Liver (tissue), 9 donors: ENCODE data around the gene SOWAHA. TPM values are rescaled to one million over a fixed set of nuclear protein-coding genes. Genes with fewer than 3 reads are reported as not detected.
A peak's percentile ranks its signal among the peaks of the same experiment; 100 is the strongest.

Experiments
- DNase-seq: peaks from one replicate; pipeline ENCODE4 v3.0.0-alpha.2; 2017; ENCODE audit warnings: low spot score
- H3K27ac ChIP-seq, 2 donors: one replicate each; pipeline ENCODE4 v1.7.0; 2013; ENCODE audit warnings: inconsistent platforms in 2 of 2, low read length in 2 of 2, control low read depth in 1 of 2, low read depth in 1 of 2, mild to moderate bottlenecking in 1 of 2
- H3K27me3 ChIP-seq, 4 donors: one replicate each; pipeline versions ENCODE4 v1.6.1 to v1.7.0; 2013; ENCODE audit warnings: low read length in 3 of 4, inconsistent platforms in 1 of 4, mild to moderate bottlenecking in 1 of 4, moderate library complexity in 1 of 4; ENCODE audit not compliant: control insufficient read depth in 4 of 4, insufficient read depth in 4 of 4
- H3K36me3 ChIP-seq, 4 donors: one replicate each; pipeline versions ENCODE4 v1.6.1 to v1.7.0; 2013; ENCODE audit warnings: low read length in 3 of 4, mild to moderate bottlenecking in 3 of 4, low read depth in 1 of 4, moderate library complexity in 1 of 4; ENCODE audit not compliant: control insufficient read depth in 4 of 4, insufficient read depth in 3 of 4
- H3K4me1 ChIP-seq, 4 donors: one replicate each; pipeline versions ENCODE4 v1.6.1 to v1.7.0; 2013; ENCODE audit warnings: low read length in 3 of 4, mild to moderate bottlenecking in 3 of 4, moderate library complexity in 1 of 4; ENCODE audit not compliant: control insufficient read depth in 4 of 4, insufficient read depth in 4 of 4
- H3K4me3 ChIP-seq, 3 donors: one replicate each; pipeline versions ENCODE4 v1.6.1 to v1.7.0; 2013; ENCODE audit warnings: low read length in 3 of 3, control low read depth in 1 of 3, low read depth in 1 of 3, mild to moderate bottlenecking in 1 of 3
- H3K9ac ChIP-seq, 2 donors: one replicate each; pipeline ENCODE4 v1.7.0; 2013; ENCODE audit warnings: low read length in 2 of 2, mild to moderate bottlenecking in 2 of 2, moderate library complexity in 2 of 2, control low read depth in 1 of 2, low read depth in 1 of 2
- H3K9me3 ChIP-seq, 4 donors: one replicate each; pipeline versions ENCODE4 v1.6.1 to v1.7.0; 2013; ENCODE audit warnings: low read length in 3 of 4; ENCODE audit not compliant: control insufficient read depth in 4 of 4
- CTCF ChIP-seq: fragments of 150-350 bp; IDR thresholded peaks from 2 replicates; pipeline ENCODE4 v1.5.1; 2017; ENCODE audit warnings: improper control_type of control experiment, low read depth, low read length; ENCODE audit not compliant: missing input control
- FOXA1 ChIP-seq: IDR thresholded peaks from 2 replicates; pipeline ENCODE4 v1.6.1; 2016; ENCODE audit warnings: antibody characterized with exemption
- FOXA2 ChIP-seq: IDR thresholded peaks from 2 replicates; pipeline ENCODE4 v1.6.1; 2016; ENCODE audit warnings: antibody characterized with exemption
- HNF4A ChIP-seq, 2 donors: conservative IDR thresholded peaks; 2 replicates each; pipeline ENCODE4 v1.6.1; 2016; ENCODE audit warnings: antibody characterized with exemption in 2 of 2, mild to moderate bottlenecking in 2 of 2
- HNF4G ChIP-seq: IDR thresholded peaks from 2 replicates; pipeline ENCODE4 v1.6.1; 2016; ENCODE audit warnings: antibody characterized with exemption
- MAX ChIP-seq: IDR thresholded peaks from 2 replicates; pipeline ENCODE4 v1.6.1; 2016; ENCODE audit warnings: antibody characterized with exemption
- RAD21 ChIP-seq, 2 donors: IDR thresholded peaks; 2 replicates each; pipeline ENCODE4 v1.6.1; 2016; ENCODE audit warnings: antibody characterized with exemption in 2 of 2, mild to moderate bottlenecking in 2 of 2
- RXRA ChIP-seq, 2 donors: IDR thresholded peaks; 2 replicates each; pipeline ENCODE4 v1.6.1; 2017 to 2018; ENCODE audit warnings: antibody characterized with exemption in 2 of 2, mild to moderate bottlenecking in 1 of 2
- SP1 ChIP-seq: IDR thresholded peaks from 2 replicates; pipeline ENCODE4 v1.6.1; 2018; ENCODE audit warnings: antibody characterized with exemption, mild to moderate bottlenecking
- TAF1 ChIP-seq: conservative IDR thresholded peaks from 2 replicates; pipeline ENCODE4 v1.6.1; 2016; ENCODE audit warnings: antibody characterized with exemption, mild to moderate bottlenecking
- YY1 ChIP-seq: IDR thresholded peaks from 2 replicates; pipeline ENCODE4 v1.6.1; 2016; ENCODE audit warnings: antibody characterized with exemption, mild to moderate bottlenecking
- WGBS: extraction: QIAGEN DNeasy Blood & Tissue Kit; methylation state at CpG from one replicate; pipeline ENCODE4 v1.1.7; 2013; 5-methylcytosine and 5-hydroxymethylcytosine counted together
- polyA plus RNA-seq, 2 donors: library from polyadenylated mRNA; stranded (reverse) in 1 of 2; unstranded in 1 of 2; fragments of 200-250 nt in 1 of 2; fragments of >200 nt in 1 of 2; fragmentation: Nextera tagmentation in 1 of 2; extraction: Ambion mirVana in 1 of 2; gene quantifications; one replicate each; pipeline versions ENCODE4 v1.2.1 to v1.2.3, GENCODE V29; 2013 to 2015
- total RNA-seq, 2 donors: library from RNA; depleted of rRNA; stranded (reverse); fragments of >200 nt; gene quantifications; one replicate each; pipeline ENCODE4 v1.2.3, GENCODE V29; 2014
- TF ChIP-seq, protein P1 (sequence below): IDR thresholded peaks from 2 replicates; pipeline ENCODE4 v1.6.1; 2016; ENCODE audit warnings: antibody characterized with exemption
- TF ChIP-seq, protein P2 (sequence below): IDR thresholded peaks from 2 replicates; pipeline ENCODE4 v1.6.1; 2016; ENCODE audit warnings: antibody characterized with exemption, mild to moderate bottlenecking
- TF ChIP-seq, protein P3 (sequence below): IDR thresholded peaks from 2 replicates; pipeline ENCODE4 v1.6.1; 2016; ENCODE audit warnings: antibody characterized with exemption
- donor health status: healthy.
- donor health status: healthy.
- donor health status: healthy.
- donor health status: healthy.
- donor health status: healthy.

Gene SOWAHA
- total and polyA plus RNA-seq, 4 donors: 1.3 to 2.2 (median 1.8) TPM

DNA sequence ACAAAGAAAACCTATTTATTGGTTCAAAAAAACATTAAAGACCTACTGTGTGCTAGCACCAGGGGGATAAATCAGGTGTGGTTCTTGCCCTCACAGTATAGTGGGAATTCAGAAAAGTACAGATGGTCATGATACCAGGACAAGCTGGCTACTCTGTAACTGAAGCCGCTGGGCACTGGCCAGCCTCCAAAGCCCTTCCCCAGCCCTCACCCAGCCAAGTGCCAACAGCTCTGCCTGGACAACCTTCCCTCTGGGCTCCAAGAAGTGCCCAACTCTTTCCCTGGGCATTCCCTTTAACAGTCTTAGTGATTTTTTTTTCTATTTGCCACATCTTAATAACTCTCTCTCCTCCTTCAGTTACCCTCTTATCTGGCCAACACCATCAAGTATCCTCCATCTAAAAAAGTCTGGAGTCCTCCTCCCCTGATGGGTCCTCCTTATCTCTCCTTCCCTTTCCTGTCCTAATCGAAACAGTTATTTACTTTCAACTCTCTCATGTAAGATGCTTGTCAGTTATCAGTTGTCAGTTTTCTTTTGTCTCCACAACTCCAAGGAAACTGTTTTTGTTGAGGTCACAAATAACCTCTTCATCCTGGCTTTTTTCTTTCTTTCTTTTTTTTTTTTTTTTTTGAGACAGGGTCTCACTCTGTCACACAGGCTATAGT, 22.8 kb upstream of the SOWAHA start:
- DNase-seq: no peak
- Histone ChIP-seq H3K27ac (no peak overlapping the region), H3K4me1 (peaks cover 0 to 26% (median 19%) of the 10 kb centered on the region in 4 donors), H3K36me3 (no peaks in the 10 kb centered on the region), H3K4me3 (no peak overlapping the region), H3K27me3 (no peaks in the 10 kb centered on the region), H3K9ac (no peak overlapping the region), H3K9me3 (no peaks in the 10 kb centered on the region)
- 32% methylated on average over 2 of the region's 2 CpGs for WGBS
- TF ChIP-seq RAD21 (IDR thresholded peaks at IDR 0.05) (peak in 1 of 2 donors; percentile 41), YY1 (no peak), HNF4A (conservative IDR thresholded peaks at IDR 0.05) (peak in 1 of 2 donors; percentile 17)

DNA sequence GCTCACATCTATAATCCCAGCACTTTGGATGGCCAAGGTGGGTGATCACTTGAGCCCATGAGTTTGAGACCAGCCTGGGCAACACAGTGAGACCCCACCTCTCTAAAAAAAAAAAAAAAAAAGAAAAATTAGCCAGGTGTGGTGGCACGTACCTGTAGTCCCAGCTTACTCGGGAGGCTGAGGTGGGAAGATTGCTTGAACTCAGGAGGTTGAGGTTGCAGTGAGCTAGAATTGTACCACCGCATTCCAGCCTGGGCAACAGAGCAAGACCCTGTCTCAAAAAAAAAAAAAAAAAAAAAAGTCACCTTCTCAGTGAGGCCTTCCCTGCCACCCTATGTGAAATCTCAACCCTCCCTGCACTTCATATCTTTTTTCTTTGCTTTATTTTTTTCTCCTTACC, 22.1 kb upstream of the SOWAHA start:
- over 99% methylated on average over 3 of the region's 3 CpGs for WGBS
- Histone ChIP-seq H3K27me3 (no peaks in the 10 kb centered on the region), H3K4me1 (peaks cover 0 to 26% (median 19%) of the 10 kb centered on the region in 4 donors), H3K27ac (no peak overlapping the region), H3K4me3 (no peak overlapping the region), H3K36me3 (no peaks in the 10 kb centered on the region), H3K9ac (no peak overlapping the region), H3K9me3 (no peaks in the 10 kb centered on the region)
- DNase-seq: no peak
- TF ChIP-seq FOXA2 (no peak), CTCF (no peak), TAF1 (no peak), RXRA (IDR thresholded peaks at IDR 0.05) (no peak), HNF4G (no peak)
- TF ChIP-seq, protein P1, sequence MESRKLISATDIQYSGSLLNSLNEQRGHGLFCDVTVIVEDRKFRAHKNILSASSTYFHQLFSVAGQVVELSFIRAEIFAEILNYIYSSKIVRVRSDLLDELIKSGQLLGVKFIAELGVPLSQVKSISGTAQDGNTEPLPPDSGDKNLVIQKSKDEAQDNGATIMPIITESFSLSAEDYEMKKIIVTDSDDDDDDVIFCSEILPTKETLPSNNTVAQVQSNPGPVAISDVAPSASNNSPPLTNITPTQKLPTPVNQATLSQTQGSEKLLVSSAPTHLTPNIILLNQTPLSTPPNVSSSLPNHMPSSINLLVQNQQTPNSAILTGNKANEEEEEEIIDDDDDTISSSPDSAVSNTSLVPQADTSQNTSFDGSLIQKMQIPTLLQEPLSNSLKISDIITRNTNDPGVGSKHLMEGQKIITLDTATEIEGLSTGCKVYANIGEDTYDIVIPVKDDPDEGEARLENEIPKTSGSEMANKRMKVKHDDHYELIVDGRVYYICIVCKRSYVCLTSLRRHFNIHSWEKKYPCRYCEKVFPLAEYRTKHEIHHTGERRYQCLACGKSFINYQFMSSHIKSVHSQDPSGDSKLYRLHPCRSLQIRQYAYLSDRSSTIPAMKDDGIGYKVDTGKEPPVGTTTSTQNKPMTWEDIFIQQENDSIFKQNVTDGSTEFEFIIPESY: no peak

- H3K27me3 ChIP-seq: no peaks in the 10 kb centered on the region
- H3K36me3 ChIP-seq: no peaks in the 10 kb centered on the region
- no peak overlapping the region for H3K4me3 ChIP-seq
- DNase-seq: no peak
- WGBS: 83% methylated on average over 2 of the region's 2 CpGs
- H3K9ac ChIP-seq: no peak overlapping the region
- no peak overlapping the region for H3K27ac ChIP-seq
- no peaks in the 10 kb centered on the region for H3K9me3 ChIP-seq
- H3K4me1 ChIP-seq: no peaks in the 10 kb centered on the region
- TF ChIP-seq FOXA2 (no peak), FOXA1 (no peak), RAD21 (IDR thresholded peaks at IDR 0.05) (no peak), CTCF (no peak), MAX (no peak), SP1 (no peak)
- TF ChIP-seq, protein P2, sequence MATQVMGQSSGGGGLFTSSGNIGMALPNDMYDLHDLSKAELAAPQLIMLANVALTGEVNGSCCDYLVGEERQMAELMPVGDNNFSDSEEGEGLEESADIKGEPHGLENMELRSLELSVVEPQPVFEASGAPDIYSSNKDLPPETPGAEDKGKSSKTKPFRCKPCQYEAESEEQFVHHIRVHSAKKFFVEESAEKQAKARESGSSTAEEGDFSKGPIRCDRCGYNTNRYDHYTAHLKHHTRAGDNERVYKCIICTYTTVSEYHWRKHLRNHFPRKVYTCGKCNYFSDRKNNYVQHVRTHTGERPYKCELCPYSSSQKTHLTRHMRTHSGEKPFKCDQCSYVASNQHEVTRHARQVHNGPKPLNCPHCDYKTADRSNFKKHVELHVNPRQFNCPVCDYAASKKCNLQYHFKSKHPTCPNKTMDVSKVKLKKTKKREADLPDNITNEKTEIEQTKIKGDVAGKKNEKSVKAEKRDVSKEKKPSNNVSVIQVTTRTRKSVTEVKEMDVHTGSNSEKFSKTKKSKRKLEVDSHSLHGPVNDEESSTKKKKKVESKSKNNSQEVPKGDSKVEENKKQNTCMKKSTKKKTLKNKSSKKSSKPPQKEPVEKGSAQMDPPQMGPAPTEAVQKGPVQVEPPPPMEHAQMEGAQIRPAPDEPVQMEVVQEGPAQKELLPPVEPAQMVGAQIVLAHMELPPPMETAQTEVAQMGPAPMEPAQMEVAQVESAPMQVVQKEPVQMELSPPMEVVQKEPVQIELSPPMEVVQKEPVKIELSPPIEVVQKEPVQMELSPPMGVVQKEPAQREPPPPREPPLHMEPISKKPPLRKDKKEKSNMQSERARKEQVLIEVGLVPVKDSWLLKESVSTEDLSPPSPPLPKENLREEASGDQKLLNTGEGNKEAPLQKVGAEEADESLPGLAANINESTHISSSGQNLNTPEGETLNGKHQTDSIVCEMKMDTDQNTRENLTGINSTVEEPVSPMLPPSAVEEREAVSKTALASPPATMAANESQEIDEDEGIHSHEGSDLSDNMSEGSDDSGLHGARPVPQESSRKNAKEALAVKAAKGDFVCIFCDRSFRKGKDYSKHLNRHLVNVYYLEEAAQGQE: no peak
- TF ChIP-seq, protein P3, sequence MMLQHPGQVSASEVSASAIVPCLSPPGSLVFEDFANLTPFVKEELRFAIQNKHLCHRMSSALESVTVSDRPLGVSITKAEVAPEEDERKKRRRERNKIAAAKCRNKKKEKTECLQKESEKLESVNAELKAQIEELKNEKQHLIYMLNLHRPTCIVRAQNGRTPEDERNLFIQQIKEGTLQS: no peak
- TF ChIP-seq, protein P1: no peak
Observed at GRCh38 chr5:132797651-132798050, 15.5 kb upstream of the SOWAHA start.
